NOMO-1 (cell line): Measurements from ENCODE around the gene B4GAT1.
A peak's percentile ranks its signal among the peaks of the same experiment; 100 is the strongest.
"Not testable (repeated sequence)": the region's sequence is repeated elsewhere in the genome, so short reads cannot be mapped to it uniquely, and the experiment has no call there.

ENCODE experiments used
- DNase-seq, 2 experiments: peaks; one replicate each; lab custom pipeline; 2025; ENCODE audit not compliant: unreplicated experiment in 2 of 2; lab: John Stamatoyannopoulos, UW

The B4GAT1 gene

DNA sequence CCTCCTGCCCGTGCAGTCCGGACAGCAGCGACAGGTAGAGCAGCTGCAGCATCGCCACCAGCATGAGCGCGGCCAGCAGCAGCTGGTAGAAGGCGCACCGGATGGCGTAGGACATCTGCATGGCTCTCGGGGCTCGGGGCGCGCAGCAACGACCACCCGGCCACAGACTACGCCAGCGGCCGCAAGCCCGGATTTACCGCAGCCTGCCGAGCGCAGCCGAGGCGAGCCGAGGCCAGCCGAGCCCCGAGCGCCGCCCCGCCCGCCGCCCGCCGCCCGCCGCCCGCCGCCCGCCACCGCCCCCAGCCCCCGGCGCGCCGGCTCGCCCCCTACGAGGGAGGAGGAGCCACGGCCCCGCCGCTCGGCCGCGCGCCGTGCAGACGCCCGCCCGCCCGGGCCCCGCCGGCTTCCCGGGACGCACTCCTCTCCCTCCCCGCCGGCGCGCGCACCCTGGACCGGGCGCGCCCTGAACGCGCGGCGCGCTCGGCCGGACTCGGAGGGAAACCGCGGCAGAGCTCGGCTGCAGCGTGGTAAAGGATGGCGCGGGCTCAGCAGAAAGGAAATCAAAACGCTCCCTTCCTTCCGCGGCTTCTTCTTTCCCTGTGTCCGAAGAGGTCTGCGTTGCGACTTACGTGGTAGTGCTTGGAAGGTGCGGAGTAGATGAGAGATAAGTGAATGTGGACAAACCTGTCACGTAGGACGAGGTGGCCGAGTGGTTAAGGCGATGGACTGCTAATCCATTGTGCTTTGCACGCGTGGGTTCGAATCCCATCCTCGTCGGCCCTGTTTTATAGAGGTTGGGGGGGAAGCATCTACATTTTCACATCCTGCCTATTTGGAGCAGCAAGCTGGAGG is at the start of gene B4GAT1:
B4GAT1 (minus strand) TSS at position 205 of the 852 bp plus-strand sequence; CDS start at position 121, 84 bp downstream.
- peak; percentile 67 to 72 for DNase-seq

DNA sequence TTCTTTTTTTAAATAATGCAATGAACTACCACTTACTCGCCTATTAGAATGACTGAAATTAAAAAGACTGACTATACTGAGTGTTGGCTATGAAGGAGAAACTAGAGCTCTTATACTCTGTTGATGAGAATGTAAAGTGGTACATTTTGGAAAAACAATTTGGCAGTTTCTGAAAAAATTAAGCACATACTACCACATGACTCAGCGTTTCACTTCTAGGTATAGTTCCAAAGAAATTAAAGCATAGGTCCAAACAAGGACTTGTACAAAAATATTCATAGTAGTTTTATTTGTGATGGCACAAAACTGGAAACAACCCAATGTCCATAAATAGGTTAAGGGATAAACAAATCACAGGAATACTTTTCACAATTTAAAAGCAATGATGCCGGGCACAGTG is 46.5 kb upstream of the B4GAT1 start:
- DNase-seq, result no peak

DNA sequence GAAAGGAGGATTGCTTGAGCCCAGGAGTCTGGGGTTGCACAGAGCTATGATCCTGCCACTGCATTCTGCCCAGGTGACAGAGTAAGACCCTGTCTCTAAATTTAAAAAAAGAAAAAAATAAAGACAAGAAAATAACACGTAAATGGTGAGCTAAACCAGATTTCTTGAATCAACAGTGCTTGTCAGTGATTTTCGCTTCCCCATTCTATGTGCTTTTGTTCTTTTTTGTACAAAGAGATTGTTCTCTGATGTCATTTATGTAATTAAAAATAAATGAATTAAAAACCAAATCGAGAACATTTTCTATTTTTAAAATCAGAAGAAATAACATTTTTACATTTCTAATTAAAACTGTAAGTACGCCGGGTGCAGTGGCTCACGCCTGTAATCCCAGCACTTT is 43.9 kb upstream of the B4GAT1 start:
- peak in 1 of 2 experiments; percentile 20 for DNase-seq

DNA sequence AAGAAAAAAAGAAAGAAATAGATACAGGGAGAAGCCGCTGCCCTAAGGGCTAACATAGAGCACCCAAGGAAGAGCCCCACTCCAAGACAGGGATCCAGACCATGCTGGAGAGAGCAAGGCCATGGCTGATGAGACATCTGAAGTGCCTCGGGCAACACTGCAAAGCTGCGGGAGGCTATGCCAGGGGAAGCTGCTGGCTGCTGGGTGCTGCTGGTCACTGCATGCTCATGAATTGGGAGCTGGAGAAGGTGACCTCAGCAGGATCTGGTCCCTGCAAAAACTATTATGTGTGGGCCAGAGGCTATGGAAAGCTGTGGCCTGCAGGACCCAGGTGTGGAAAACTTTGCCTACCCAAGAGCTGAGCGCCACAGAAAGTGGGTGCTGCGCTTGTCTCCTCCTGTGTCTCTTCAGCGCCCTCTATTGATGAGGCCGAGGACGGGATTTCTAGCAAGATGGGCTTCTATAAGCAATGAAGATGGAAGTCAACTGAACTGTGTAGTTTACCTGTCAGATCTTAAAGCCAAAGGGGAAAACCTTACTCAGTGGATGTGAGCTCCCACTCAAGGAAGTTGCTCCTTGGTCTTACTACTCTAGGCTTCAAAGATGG is 41.5 kb upstream of the B4GAT1 start:
- peak; percentile 58 to 66 for DNase-seq

DNA sequence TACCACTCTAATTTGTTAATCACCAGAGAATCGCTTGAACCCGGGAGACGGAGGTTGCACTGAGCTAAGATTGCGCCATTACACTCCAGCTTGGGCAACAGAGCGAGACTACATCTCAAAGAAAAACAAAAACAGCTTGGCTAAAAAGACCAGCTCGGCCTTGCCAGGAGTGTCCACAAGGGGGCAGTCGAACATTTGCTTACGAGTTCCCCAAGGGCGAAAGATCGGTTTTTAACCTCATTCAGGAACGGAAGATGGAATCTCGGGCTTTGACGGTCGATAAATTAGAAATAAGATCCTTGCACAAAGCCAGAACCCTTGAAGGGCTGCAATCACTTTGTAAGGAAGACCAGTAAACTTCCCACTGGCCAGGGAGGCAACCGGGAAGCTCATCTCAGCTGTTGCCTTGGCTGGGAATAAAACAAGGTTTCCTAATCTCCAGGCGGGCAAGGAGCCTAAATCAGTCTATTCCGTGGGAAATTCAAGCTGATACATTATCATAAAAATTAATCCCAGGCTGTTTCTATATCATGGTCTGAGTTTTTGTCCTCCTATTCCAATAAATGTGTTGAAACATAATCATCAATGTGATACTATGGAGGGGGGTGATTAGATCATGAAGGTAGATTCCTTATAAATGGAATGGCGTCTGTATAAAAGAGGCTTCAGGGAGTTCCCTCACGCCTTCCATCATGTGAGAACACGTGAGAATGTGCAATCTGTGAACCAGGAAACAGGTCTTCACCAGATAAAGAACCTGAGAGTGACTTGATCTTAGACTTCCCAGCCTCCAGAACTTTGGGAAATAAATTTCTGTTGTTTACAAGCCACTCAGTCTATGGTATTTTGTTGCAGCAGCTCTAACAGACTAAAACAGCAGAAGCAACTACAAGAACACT is 39.0 kb upstream of the B4GAT1 start:
- peak; percentile 73 to 78 for DNase-seq

DNA sequence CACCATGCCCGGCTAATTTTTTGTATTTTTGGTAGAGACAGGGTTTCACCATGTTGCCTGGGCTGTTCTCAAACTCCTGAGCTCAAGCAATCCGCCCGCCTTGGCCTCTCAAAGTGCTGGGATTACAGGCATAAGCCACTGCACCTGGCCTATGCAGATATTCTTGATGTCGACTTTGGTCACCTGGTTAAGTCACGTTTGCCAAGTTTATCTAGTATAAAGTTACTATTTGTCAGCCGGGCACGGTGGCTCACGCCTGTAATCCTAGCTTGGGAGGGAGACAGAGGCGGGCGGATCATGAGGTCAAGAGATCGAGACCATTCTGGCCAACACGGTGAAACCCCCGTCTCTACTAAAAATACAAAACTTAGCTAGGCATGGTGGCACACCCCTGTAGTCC is 36.9 kb upstream of the B4GAT1 start:
- DNase-seq, result not testable (repeated sequence)

DNA sequence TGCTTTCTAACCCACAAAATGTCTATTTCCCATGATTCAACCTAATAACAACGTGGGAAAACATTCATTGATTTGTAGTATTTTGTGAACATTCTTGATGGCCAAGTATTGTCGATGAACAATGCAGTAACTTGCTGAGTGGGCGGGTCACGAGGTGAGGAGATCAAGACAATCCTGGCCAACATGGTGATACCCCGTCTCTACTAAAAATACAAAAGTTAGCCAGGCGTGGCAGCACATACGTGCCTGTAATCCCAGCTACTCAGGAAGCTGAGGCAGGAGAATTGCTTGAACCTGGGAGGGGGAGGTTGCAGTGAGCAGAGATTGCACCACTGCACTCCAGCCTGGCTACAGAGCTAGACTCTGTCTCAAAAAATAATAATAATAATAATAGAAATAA is 32.8 kb upstream of the B4GAT1 start:
- DNase-seq, result not testable (repeated sequence)

DNA sequence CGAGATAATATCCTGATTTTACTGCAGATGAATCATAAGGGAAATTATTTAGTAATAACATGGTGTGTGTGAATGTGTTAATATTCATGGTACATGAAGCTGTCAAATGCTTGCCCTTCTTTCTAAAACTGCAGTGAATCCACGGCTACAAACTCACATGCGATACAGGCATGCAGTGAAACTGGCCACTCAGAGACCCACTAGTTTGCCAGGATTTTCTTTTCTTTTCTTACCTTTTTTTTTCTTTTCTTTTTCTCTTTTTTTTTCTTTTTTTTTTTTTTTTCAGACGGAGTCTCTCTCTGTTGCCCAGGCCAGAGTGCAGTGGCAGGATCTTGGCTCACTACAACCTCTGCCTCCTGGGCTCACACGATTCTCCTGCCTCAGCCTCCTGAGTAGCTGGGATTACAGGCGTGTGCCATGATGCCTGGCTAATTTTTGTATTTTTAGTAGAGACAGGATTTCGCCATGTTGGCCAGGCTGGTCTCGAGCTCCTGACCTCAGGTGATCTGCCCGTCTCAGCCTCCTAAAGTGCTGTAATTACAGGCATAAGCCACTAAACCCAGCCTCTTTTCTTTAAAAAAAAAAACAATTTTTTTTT is 26.4 kb upstream of the B4GAT1 start:
- not testable (repeated sequence) for DNase-seq

DNA sequence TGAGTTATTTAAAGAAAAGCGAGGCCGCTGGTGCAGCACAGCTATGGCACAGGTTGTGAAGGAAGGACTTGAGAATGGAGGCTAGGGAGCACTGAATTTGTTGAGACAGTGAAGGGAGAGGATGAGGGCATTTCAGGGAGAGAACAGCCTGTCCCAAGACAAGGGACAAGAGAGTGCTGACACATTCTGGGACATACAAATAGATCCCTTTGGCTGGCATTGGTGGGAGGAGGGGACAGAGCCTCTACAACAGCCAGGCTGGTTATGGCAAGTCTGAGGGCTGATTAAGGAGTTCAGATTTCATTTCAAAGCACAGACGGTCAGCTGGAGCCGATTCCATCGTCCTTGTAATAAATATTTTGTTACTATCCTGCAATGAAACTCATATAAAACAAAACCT is 25.8 kb upstream of the B4GAT1 start:
- no peak for DNase-seq

DNA sequence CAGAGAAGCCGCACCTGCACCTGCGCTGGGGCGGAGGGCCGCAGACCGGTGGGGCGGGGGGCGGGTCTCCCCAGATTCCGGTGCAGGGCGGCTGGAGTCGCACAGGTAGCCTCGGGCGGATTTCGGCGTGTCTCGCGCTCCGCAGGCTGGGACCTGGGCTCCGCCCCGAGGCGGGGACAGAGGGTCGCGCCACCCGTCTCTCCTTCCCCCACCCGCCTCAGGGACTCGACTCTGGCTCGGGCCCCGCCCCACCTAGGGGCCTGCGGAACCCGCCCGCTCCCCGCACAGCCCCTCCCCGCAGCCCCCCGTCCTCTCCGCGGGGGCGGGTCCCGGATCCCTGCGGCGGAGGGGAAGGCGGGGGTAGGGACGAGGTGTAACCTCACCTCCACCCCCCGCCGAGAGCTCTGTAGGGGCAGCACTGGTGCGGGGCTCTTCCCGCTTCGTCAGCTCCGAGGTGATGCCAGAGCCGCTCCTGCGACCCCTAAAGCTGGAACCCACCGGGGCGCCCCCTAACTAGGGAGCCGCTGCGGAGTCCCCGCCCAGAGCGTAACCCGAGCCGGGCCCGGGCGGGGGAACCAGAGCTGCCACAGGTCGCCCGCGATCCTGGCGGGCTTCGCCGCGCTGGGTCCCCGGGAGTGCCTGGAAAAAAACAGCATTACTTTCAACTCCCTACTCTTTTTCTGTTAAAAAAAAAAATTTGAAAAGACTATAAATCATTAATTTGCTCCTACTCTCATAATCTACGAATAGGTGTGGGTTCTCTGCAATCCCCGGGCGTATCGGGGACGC is 24.4 kb upstream of the B4GAT1 start, which contains the start of gene SLC29A2:
SLC29A2 (minus strand) TSS at position 134 of the 789 bp plus-strand sequence. CDS start 169 bp downstream, outside the sequence.
- DNase-seq, result peak; percentile 65 to 89

DNA sequence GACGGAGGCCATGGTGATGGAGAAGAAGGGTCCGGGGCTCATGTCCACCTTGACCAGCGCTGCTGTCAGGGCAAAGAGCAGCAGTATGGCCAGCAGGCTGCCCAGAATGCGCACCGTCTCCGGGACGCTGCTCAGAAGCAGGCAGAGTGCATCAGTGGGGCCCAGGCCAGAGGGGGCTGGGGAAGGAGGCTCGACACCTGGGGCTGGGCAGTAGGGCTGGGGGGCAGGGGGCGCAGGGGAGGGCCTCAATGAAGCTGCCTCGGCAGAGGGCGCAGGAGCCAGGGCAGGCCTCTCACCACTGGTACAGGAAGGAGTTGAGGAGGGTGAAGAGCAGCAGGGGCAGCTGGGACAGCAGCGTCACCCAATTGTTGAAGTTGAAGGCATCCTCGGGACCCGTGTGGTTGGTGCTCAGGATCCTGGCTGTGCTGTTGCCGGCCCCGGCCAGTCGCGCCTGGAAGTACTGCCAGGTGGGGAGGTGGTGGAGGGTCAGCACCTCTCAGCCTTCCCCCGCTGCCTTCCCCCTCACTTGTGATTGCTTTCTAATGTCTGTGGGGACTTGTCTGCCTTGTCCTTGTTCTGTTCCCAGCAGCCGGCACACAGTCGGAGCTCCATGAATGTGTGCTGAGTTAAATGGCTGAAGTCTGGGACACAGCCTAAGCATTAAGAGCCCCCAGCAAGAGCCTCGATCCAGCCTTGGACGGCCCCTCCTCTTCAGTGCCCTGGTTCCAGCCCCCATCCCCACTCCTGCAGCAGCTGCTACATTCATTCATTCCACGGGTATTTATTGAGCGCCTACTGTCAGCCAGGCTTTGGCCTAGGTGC is 21.9 kb upstream of the B4GAT1 start:
- no peak for DNase-seq

DNA sequence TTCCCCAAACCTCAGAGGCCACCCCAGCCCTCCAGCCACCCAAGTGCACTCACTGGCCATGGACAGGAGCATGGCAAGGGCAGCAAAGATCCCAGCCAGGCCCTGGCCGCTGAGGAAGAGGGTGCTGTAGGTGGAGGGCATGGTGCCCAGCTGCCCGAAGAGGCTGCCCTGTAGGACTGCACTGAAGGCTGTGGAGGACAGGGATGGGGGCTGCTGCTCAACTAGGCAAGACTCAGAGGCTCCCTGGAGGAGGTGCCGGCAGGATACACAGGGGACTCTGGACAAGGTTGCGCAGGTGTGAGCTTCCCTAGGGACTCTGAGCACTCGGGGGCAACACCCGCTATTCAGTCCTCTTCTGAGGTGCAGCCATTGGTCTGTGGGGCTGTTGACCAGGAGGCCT is 21.1 kb upstream of the B4GAT1 start:
- no peak for DNase-seq

DNA sequence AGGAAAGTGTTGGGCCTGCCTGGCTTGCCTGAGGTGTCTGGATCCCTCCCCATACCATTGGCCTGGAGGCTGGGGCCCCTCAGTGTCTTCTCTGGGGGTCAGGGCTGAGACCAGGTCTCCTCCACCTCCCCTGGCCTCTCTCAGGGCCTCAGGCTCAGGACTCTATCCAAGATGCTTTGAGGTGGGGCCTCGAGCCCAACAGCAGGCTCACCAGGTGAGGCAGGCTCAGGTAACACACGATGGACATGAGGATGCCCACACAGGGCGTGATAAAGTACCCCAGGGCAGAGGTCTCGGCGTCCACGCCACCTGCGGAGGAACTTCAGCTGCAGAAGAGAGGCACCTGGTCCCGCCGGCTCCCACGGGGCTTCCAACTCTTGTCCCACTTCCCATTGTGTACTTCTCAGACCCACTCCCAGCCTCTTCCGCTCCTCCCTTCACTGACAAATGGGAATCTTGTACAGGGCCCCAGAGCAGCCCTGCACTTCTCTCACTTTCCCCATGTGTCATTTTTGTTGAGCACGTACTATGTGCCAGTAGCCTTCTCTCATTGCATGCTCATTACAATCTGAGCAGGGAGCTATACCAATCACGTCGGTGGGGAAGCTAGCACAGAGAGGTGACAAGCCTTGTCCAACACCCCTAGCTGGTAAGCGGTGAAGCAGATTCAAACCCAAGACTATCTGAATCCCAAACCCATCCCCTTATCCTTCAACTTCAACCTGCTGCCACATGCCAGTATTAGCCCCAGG is 20.3 kb upstream of the B4GAT1 start:
- no peak for DNase-seq

DNA sequence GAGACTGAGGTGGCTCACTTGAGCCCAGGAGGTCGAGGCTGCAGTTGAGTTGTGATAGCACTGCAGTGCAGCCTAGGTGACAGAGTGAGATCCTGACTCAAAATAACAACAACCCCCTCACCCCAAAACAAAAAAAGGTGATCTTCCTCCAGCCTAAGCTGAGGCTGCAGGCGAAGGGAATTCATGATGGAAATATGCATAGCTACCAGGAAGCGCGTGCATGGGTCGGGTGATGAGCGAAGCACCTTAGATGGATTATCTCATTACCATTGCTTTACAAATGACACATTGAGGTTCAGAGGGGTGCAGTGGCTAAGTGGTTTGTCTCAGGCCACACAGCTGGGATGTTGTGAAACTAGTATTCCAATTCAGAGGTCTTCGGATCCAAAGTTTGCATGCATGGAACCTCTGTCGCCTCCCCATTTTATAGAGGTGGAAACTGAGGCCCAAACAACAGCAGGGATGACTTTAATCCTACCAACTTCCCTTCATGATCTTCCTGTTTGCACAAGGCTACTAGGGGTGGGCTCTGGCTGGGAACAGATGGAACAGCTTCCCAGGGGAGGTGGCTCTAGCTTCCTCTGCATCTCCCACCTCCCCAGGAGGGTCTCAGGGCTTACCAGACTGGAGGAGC is 19.5 kb upstream of the B4GAT1 start:
- DNase-seq, result no peak

DNA sequence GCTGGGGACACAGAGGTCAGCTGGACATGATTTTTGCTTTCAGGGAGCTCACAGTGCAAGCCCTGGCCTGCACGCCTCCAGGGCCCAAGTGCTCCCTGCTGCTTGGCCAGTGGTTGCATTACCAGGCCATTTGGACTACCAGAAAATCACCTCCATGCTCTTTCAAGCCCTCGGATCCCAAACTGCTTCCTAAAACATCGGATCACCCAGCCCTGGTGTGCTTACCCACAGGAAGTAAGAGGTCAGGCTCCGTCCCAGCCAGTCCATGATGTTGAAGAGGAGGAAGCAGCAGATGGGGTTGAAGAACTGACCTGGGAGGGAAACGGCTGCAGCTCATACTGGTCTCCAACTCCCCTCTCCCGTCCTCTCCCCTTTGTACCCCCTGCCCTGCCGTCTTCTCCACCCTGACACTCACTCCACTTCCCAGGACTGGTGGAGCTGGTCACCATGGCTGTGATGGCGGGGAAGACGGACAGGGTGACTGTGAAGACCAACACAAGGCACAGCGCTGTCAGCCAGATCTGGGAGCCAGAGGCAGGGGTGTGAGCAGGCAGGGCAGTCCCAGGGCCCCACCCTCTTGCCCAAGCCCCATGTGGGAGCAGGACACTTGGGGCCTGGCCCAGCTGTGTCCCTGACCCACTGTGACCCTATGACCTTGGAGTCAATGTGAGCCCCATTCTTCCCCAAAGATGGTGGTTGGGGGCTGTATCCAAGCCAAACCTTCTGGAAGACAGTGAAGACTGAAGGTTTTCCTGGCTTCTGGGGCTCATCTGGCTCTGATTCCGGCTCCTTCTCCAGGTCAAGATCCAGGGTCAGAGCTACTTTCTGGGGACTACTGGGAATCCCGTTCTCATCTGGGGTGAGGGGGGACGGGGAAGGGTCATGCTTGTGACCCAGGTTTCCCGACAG is 18.5 kb upstream of the B4GAT1 start:
- DNase-seq, result no peak

DNA sequence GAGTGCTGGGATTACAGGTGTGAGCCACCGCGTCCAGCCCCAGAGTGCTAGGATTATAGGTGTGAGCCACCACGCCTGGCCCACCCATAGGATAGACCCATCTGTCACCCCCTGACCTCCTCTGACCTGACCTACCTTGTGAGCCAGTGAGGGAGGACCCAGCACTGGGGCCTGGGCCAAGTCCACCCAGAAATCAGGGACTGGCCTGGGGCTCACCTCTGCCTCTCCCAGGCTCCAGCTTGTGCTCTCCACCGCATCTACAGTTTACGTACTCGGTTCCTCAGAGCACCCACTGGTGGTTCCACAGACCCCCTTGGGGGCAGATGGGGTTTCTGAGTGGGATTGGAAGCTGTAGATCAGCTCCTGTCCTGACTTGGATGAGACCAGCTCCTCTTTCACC is 17.7 kb upstream of the B4GAT1 start:
- DNase-seq, result no peak
